PC-3 (cell line): ENCODE results near the gene RIMKLB.

Source experiments
- CTCF ChIP-seq: fragments of 300-600 bp; sonication (generic); conservative IDR thresholded peaks from 2 replicates; pipeline ENCODE4 v1.5.1; 2017; ENCODE audit warnings: antibody characterized with exemption, low read depth, mild to moderate bottlenecking, low read length
- EZH2 ChIP-seq: fragments of 300-600 bp; sonication (generic); IDR thresholded peaks from one replicate; pipeline ENCODE4 v1.6.1; 2017; ENCODE audit warnings: antibody characterized with exemption, mild to moderate bottlenecking, low read length; ENCODE audit not compliant: unreplicated experiment
- EZH2phosphoT487 ChIP-seq: fragments of 300-600 bp; sonication (generic); IDR thresholded peaks from 2 replicates; pipeline ENCODE4 v1.6.1; 2018; ENCODE audit warnings: mild to moderate bottlenecking, antibody characterized with exemption, low read length, borderline replicate concordance

DNA sequence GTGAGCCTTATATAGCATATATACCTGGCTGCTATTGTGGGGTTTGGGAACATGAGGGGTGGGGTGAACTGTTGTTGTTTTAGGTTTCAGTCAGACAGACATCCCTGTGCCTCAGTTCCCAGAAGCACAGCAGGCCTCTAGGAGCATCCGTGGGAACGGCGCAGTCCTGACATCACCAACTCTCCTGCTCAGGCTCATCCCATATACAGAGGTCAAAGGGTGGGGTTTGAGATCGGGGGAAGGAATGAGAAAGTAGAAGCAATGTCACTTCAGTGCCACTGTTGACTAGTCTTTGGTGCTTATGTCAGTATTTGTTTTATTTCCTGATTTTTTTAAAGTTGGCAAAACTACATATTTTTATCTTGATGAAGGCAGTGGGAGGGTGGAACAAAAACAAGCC is 81.5 kb downstream of the RIMKLB start:
- TF ChIP-seq CTCF (no peak), EZH2 (no peak), EZH2phosphoT487 (no peak)
